PC-9 (cell line): ENCODE results near the gene NFE2L2. TPM values are rescaled to one million over a fixed set of nuclear protein-coding genes. Genes with fewer than 3 reads are reported as not detected.

Source experiments
- BruUV-seq: library from RNA; stranded (reverse); fragments of 400-500 nt; replicated peaks from 2 replicates; lab custom pipeline; 2021; lab: Mats Ljungman, UMichigan
- CTCF ChIA-PET: fragments of 300-600 bp; sonication (Branson Sonifier 250); formaldehyde crosslinking; loops from one replicate; lab custom pipeline; 2022; ENCODE audit warnings: antibody characterized with exemption; lab: Charles Lee
- POLR2A ChIA-PET: fragments of 300-600 bp; sonication (Branson Sonifier 250); formaldehyde crosslinking; loops from one replicate; lab custom pipeline; 2022; ENCODE audit warnings: antibody characterized with exemption; ENCODE audit not compliant: unreplicated experiment; lab: Charles Lee
- DNase-seq, 2 experiments: peaks; one replicate each; pipeline versions ENCODE4 v3.0.0 to v3.0.0-alpha.2; 2015 to 2022; ENCODE audit warnings: mixed read lengths in 1 of 2
- H2AFZ ChIP-seq: fragments of 200-600 bp; sonication (generic); 2 replicates; pipeline ENCODE4 v1.8.1; 2017; ENCODE audit warnings: antibody characterized with exemption
- H3F3A ChIP-seq: fragments of 200-600 bp; sonication (generic); 2 replicates; pipeline ENCODE4 v1.8.1; 2017; ENCODE audit warnings: antibody characterized with exemption, mild to moderate bottlenecking, low read depth; ENCODE audit not compliant: insufficient read depth
- H3K27ac ChIP-seq: fragments of 200-600 bp; sonication (generic); 2 replicates; pipeline ENCODE4 v1.6.1; 2016; ENCODE audit warnings: mixed run types
- H3K27me3 ChIP-seq: fragments of 200-600 bp; sonication (generic); 2 replicates; pipeline ENCODE4 v1.6.1; 2016; ENCODE audit warnings: low read depth, mixed run types; ENCODE audit not compliant: insufficient read depth
- H3K36me3 ChIP-seq: fragments of 200-600 bp; sonication (generic); 2 replicates; pipeline ENCODE4 v1.6.1; 2016; ENCODE audit warnings: low read depth, mixed run types
- H3K4me1 ChIP-seq: fragments of 200-600 bp; sonication (generic); replicated peaks from 2 replicates; pipeline ENCODE4 v1.6.1; 2016; ENCODE audit warnings: mixed run types; ENCODE audit not compliant: insufficient read depth
- H3K4me2 ChIP-seq: fragments of 200-600 bp; sonication (generic); 2 replicates; pipeline ENCODE4 v1.6.1; 2017; ENCODE audit warnings: mixed run types
- H3K4me3 ChIP-seq: fragments of 200-600 bp; sonication (generic); 2 replicates; pipeline ENCODE4 v1.6.1; 2016; ENCODE audit warnings: mixed run types
- H3K79me2 ChIP-seq: fragments of 200-600 bp; sonication (generic); 2 replicates; pipeline ENCODE4 v1.6.1; 2017; ENCODE audit warnings: low read depth, mixed run types
- H3K9me2 ChIP-seq: fragments of 200-600 bp; sonication (generic); 2 replicates; pipeline ENCODE4 v1.8.1; 2017; ENCODE audit warnings: mild to moderate bottlenecking; ENCODE audit not compliant: insufficient read depth
- H3K9me3 ChIP-seq: fragments of 200-600 bp; sonication (generic); 2 replicates; pipeline ENCODE4 v1.8.1; 2016; ENCODE audit warnings: low read depth; ENCODE audit not compliant: insufficient read depth
- H4K20me1 ChIP-seq: fragments of 200-600 bp; sonication (generic); 2 replicates; pipeline ENCODE4 v1.8.1; 2017; ENCODE audit not compliant: insufficient read depth
- CTCF ChIP-seq: fragments of 200-600 bp; sonication (generic); conservative IDR thresholded peaks from 2 replicates; pipeline ENCODE4 v1.6.1; 2017; ENCODE audit warnings: mixed run types, antibody characterized with exemption, mild to moderate bottlenecking, moderate library complexity
- EZH2 ChIP-seq: fragments of 200-600 bp; sonication (generic); IDR thresholded peaks from 2 replicates; pipeline ENCODE4 v1.8.0; 2017; ENCODE audit warnings: antibody characterized with exemption, low read depth
- intact Hi-C: fragments of 100-400 bp; cut with micrococcal nuclease; formaldehyde crosslinking; loops from one replicate; pipeline ENCODE4 v1.10.0; 2022; ENCODE audit not compliant: unreplicated experiment
- total RNA-seq: library from RNA; stranded (reverse); gene quantifications from 2 replicates; pipeline ENCODE4 v1.2.3, GENCODE V29; 2021

NFE2L2 gene
- total RNA-seq, 1 experiment from 2014 or later, result 138 TPM

GRCh38 chr2:177246000-177246399 is 18.5 kb downstream of the NFE2L2 start:
- H3F3A ChIP-seq, result peaks cover 74% of the 10 kb centered on the region
- ChIA-PET POLR2A (interaction anchor here (0.5 kb wide), 1 partner anchor 172 kb away, joined by 4 read pairs; no protein-coding TSS in a partner anchor), CTCF (interaction anchor here (0.6 to 1.0 kb wide), 2 partner anchors 17 to 81 kb away, joined by 3 to 5 read pairs; no protein-coding TSS in a partner anchor)
- no peaks in the 10 kb centered on the region for H3K27me3 ChIP-seq
- H3K9me2 ChIP-seq, result no peaks in the 10 kb centered on the region
- no peak overlapping the region for H3K4me2 ChIP-seq
- H3K4me3 ChIP-seq, result no peak overlapping the region
- H3K36me3 ChIP-seq, result peaks cover 25% of the 10 kb centered on the region
- peaks cover 2% of the 10 kb centered on the region for H4K20me1 ChIP-seq
- peaks cover 51% of the 10 kb centered on the region for H3K4me1 ChIP-seq
- DNase-seq, result no peak
- BruUV-seq, result no TSS peak
- intact Hi-C loops, result no loop called here
- peaks cover 97% of the 10 kb centered on the region for H3K79me2 ChIP-seq
- H2AFZ ChIP-seq, result no peak overlapping the region
- no peak for TF ChIP-seq CTCF
- no peak for TF ChIP-seq EZH2
- H3K9me3 ChIP-seq, result no peaks in the 10 kb centered on the region
- peak overlapping the region; percentile 97 for H3K27ac ChIP-seq

DNA sequence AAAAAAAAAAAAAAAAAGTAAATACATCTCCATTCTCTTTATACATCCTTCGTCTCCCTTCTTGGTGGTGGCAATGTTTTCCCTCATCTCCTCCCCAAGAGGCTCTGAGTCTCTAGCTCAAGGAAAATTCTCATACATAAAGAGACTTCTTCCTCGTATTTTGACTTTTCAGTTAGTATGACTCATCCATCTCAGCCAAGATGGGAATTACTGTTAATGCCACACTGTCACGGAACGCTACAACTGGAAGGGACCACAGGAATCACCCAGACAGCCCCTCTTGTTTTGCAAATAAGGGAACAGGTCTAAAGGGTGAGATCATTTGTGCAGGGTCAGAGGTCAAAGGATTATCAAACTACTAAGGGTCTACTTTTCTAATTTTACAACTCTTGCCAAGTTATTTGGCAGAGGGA is 19.5 kb downstream of the NFE2L2 start:
- H3K4me3 ChIP-seq, result no peak overlapping the region
- BruUV-seq, result no TSS peak
- H3K36me3 ChIP-seq, result peaks cover 24% of the 10 kb centered on the region
- H3K79me2 ChIP-seq, result peaks cover 97% of the 10 kb centered on the region
- no peaks in the 10 kb centered on the region for H3K9me2 ChIP-seq
- peaks cover 59% of the 10 kb centered on the region for H3K4me1 ChIP-seq
- no peak for TF ChIP-seq EZH2
- no peak for TF ChIP-seq CTCF
- ChIA-PET CTCF (interaction anchor here (0.6 kb wide), 3 partner anchors 18 to 1118 kb away, joined by 3 to 12 read pairs (median 5); no protein-coding TSS in a partner anchor), POLR2A (interaction anchor here (0.8 to 1.0 kb wide), 3 partner anchors 18 to 156 kb away, joined by 4 to 30 read pairs (median 10); partner anchors contain the start of gene NFE2L2)
- peaks cover 79% of the 10 kb centered on the region for H3F3A ChIP-seq
- H3K4me2 ChIP-seq, result peak overlapping the region; percentile 9; the same call in 1 of the 2 replicates
- intact Hi-C loops, result no loop called here
- H3K27ac ChIP-seq, result peak overlapping the region; percentile 97
- no peaks in the 10 kb centered on the region; the same call in 1 of the 2 replicates for H4K20me1 ChIP-seq
- H3K9me3 ChIP-seq, result no peaks in the 10 kb centered on the region
- H3K27me3 ChIP-seq, result no peaks in the 10 kb centered on the region
- H2AFZ ChIP-seq, result no peak overlapping the region
- peak; percentile 75 to 81 for DNase-seq

DNA sequence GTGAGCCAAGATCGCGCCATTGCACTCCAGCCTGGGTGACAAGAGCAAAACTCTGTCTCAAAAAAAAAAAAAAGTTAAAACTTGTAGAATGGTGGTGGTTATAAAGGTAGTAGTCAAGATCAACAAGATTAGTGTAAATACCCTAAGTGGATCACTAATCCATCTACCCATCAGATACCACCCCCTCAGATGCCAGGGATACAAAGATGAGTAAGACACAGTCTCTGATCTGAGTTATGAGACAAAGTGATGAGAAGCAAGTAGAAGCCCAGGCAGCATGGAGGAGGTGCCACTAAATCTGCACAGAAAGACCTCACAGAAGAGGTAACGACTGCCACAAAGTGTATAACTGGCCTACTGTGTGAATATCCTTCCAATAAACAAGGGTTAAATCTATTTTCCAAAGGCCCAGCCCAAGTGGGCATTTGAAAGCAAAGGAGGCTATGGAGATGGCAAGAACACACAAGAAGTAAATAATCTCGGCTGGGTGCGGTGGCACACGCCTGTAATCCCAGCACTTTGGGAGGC is 20.2 kb downstream of the NFE2L2 start:
- Histone ChIP-seq H3K27ac (peak overlapping the region; percentile 97), H3K79me2 (peaks cover 97% of the 10 kb centered on the region), H3K36me3 (peaks cover 26% of the 10 kb centered on the region), H3K9me3 (no peaks in the 10 kb centered on the region), H3K4me2 (peak overlapping the region; percentile 7; the same call in 1 of the 2 replicates), H3K27me3 (no peaks in the 10 kb centered on the region), H3K9me2 (no peaks in the 10 kb centered on the region), H4K20me1 (no peaks in the 10 kb centered on the region; the same call in 1 of the 2 replicates), H3F3A (peaks cover 79% of the 10 kb centered on the region), H3K4me3 (no peak overlapping the region), H2AFZ (no peak overlapping the region), H3K4me1 (peaks cover 65% of the 10 kb centered on the region)
- no TSS peak for BruUV-seq
- TF ChIP-seq CTCF (no peak), EZH2 (no peak)
- POLR2A ChIA-PET, result interaction anchor here (0.8 to 1.0 kb wide), 3 partner anchors 19 to 157 kb away, joined by 4 to 30 read pairs (median 10); partner anchors contain the start of gene NFE2L2
- DNase-seq, result no peak
- CTCF ChIA-PET, result interaction anchor here (0.6 kb wide), 1 partner anchor 19 kb away, joined by 3 read pairs; no protein-coding TSS in a partner anchor
- intact Hi-C loops, result loop anchor here (5.0 kb wide), 2 partner anchors 88 to 1312 kb away; no protein-coding TSS in a partner anchor
